GM12878 (cell line): Measurements from ENCODE around the gene LEMD3. TPM values are rescaled to one million over a fixed set of nuclear protein-coding genes. Genes with fewer than 3 reads are reported as not detected.
"Not testable (repeated sequence)": the region's sequence is repeated elsewhere in the genome, so short reads cannot be mapped to it uniquely, and the experiment has no call there.

Experiments
- ATAC-seq: fragments of 200-7000 bp; cut with Tn5 transposase; 3 replicates; pipeline ENCODE4 v1.9.1; 2020; ENCODE audit warnings: mild to moderate bottlenecking, moderate library complexity
- BruUV-seq: library from RNA; stranded (reverse); fragments of 400-500 nt; replicated peaks from 2 replicates; lab custom pipeline; 2021; lab: Mats Ljungman, UMichigan
- CTCF ChIA-PET: fragments of 300-600 bp; sonication (Branson Sonifier 250); formaldehyde crosslinking; extraction: SDS; loops from one replicate; lab custom pipeline; 2021; ENCODE audit warnings: inconsistent platforms; lab: Yijun Ruan, JAX
- POLR2A ChIA-PET: fragments of 350-600 bp; formaldehyde crosslinking; extraction: SDS; loops from one replicate; lab custom pipeline; 2021; ENCODE audit warnings: inconsistent platforms; lab: Charles Lee
- RAD21 ChIA-PET: fragments of 300-600 bp; sonication (Branson Sonifier 250); formaldehyde crosslinking; loops from one replicate; lab custom pipeline; 2023; ENCODE audit warnings: antibody characterized with exemption; ENCODE audit not compliant: unreplicated experiment; lab: Charles Lee
- SMC1A ChIA-PET: fragments of 300-600 bp; sonication (Branson Sonifier 250); formaldehyde crosslinking; loops from one replicate; lab custom pipeline; 2023; ENCODE audit not compliant: unreplicated experiment, uncharacterized antibody; lab: Charles Lee
- DNase-seq: peaks from one replicate; pipeline ENCODE4 v3.0.0-alpha.2; 2011; ENCODE audit warnings: low read depth, low spot score
- FAIRE-seq: peaks from 3 replicates; lab custom pipeline; 2011; peaks lifted over from hg19 to GRCh38; lab: Jason Lieb, UNC
- H2AFZ ChIP-seq: 2 replicates; pipeline ENCODE4 v1.6.0; 2011; ENCODE audit warnings: low read depth, low read length, control low read depth; ENCODE audit not compliant: control insufficient read depth
- H3K27ac ChIP-seq: 2 replicates; pipeline ENCODE4 v1.5.1; 2011; ENCODE audit warnings: control low read depth; ENCODE audit not compliant: control insufficient read depth, insufficient read depth
- H3K27me3 ChIP-seq, 2 experiments: replicated peaks in 1 of 2; 2 replicates each; pipeline versions ENCODE4 v1.6.0 to v1.6.1; 2011; ENCODE audit warnings: low read length in 1 of 2; ENCODE audit not compliant: control insufficient read depth in 2 of 2, insufficient read depth in 2 of 2
- H3K36me3 ChIP-seq, 2 experiments: 2 replicates each; pipeline ENCODE4 v1.5.1; 2011; ENCODE audit warnings: low read length in 1 of 2; ENCODE audit not compliant: control insufficient read depth in 2 of 2, insufficient read depth in 2 of 2
- H3K4me1 ChIP-seq: 2 replicates; pipeline ENCODE4 v1.6.1; 2011; ENCODE audit warnings: mild to moderate bottlenecking, low read length, moderate library complexity, mixed read lengths; ENCODE audit not compliant: control insufficient read depth, insufficient read depth
- H3K4me2 ChIP-seq: 2 replicates; pipeline ENCODE4 v1.6.0; 2011; ENCODE audit warnings: control low read depth; ENCODE audit not compliant: control insufficient read depth, insufficient read depth
- H3K4me3 ChIP-seq: fragments of 200-600 bp; sonication (generic); 2 replicates; pipeline ENCODE4 v1.5.1; 2016
- H3K79me2 ChIP-seq: 2 replicates; pipeline ENCODE4 v1.6.0; 2011; ENCODE audit warnings: low read length; ENCODE audit not compliant: control insufficient read depth, insufficient read depth
- H3K9ac ChIP-seq: 2 replicates; pipeline ENCODE4 v1.8.0; 2011; ENCODE audit warnings: low read length, control low read depth, mixed read lengths; ENCODE audit not compliant: control insufficient read depth, insufficient read depth
- H3K9me3 ChIP-seq: replicated peaks from 3 replicates; pipeline ENCODE4 v1.5.1; 2011; ENCODE audit warnings: mild to moderate bottlenecking, low read length; ENCODE audit not compliant: control insufficient read depth, insufficient read depth
- H4K20me1 ChIP-seq: 2 replicates; pipeline ENCODE4 v1.6.0; 2011; ENCODE audit not compliant: control insufficient read depth, insufficient read depth
- ETV6 ChIP-seq, 2 experiments: fragments of 450-650 bp in 1 of 2; IDR thresholded peaks in 1 of 2; conservative IDR thresholded peaks in 1 of 2; 2 replicates each; pipeline ENCODE4 v1.6.1; 2014; ENCODE audit warnings: antibody characterized with exemption in 1 of 2, borderline replicate concordance in 1 of 2, low read depth in 1 of 2, mild to moderate bottlenecking in 1 of 2, moderate library complexity in 1 of 2
- HDGF ChIP-seq: fragments of 450-650 bp; IDR thresholded peaks from 2 replicates; pipeline ENCODE4 v1.6.1; 2016; ENCODE audit warnings: antibody characterized with exemption
- SREBF2 ChIP-seq: IDR thresholded peaks from 2 replicates; pipeline ENCODE4 v1.6.1; 2012; ENCODE audit warnings: mild to moderate bottlenecking, low read length
- ZNF384 ChIP-seq: IDR thresholded peaks from 2 replicates; pipeline ENCODE4 v1.6.1; 2012; ENCODE audit warnings: low read depth, mild to moderate bottlenecking, low read length, improper control_type of control experiment, borderline replicate concordance
- WGBS: methylation state at CpG from one replicate; pipeline ENCODE4 v1.1.6; 2016; ENCODE audit warnings: low lambda C conversion rate; ENCODE audit not compliant: insufficient replicate concordance, insufficient coverage; ENCODE audit errors: missing lambda C conversion rate; 5-methylcytosine and 5-hydroxymethylcytosine counted together
- in situ Hi-C: fragments of 300-500 bp; cut with MboI; formaldehyde crosslinking; loops from 9 replicates; pipeline ENCODE4 v1.14.3; 2018; ENCODE audit warnings: mixed read lengths
- intact Hi-C: fragments of 100-400 bp; cut with micrococcal nuclease; formaldehyde crosslinking; loops from one replicate; pipeline ENCODE4 v1.14.2; 2022; ENCODE audit not compliant: unreplicated experiment
- polyA plus RNA-seq, 11 experiments: library from polyadenylated mRNA; depleted of rRNA in 4 of 11; unstranded in 6 of 11; stranded (reverse) in 5 of 11; fragments of >200 nt; fragmentation: Nextera tagmentation in 4 of 11; fragmentation: Illumina TruSeq in 1 of 11; extraction: Ambion mirVana in 4 of 11; extraction: Trizol in 1 of 11; gene quantifications; 1 replicate in 1 of 11; 2 replicates in 10 of 11; pipeline versions ENCODE4 v1.2.1 to v1.2.3, GENCODE V29; 2011 to 2016; ENCODE audit warnings: inconsistent platforms in 2 of 11, missing spikeins in 2 of 11, low read depth in 1 of 11
- total RNA-seq, 4 experiments: library from RNA; depleted of rRNA in 3 of 4; stranded (reverse); fragments of >200 nt in 3 of 4; fragmentation: Illumina TruSeq in 1 of 4; extraction: Trizol in 1 of 4; gene quantifications; 2 replicates each; pipeline versions ENCODE4 v1.2.1 to v1.2.3, GENCODE V29; 2013 to 2021
- TF ChIP-seq, protein P1 (sequence below): IDR thresholded peaks from 2 replicates; pipeline ENCODE4 v1.6.1; 2011; ENCODE audit warnings: low read depth, mild to moderate bottlenecking, low read length, moderate library complexity, borderline replicate concordance; ENCODE audit errors: extremely low read depth

Gene LEMD3
- total and polyA plus RNA-seq, 10 of the 15 experiments (the other 5 are each of a cell fraction or from before 2014, with no cell fraction given): 7.5 to 26.0 (median 16.5) TPM

DNA sequence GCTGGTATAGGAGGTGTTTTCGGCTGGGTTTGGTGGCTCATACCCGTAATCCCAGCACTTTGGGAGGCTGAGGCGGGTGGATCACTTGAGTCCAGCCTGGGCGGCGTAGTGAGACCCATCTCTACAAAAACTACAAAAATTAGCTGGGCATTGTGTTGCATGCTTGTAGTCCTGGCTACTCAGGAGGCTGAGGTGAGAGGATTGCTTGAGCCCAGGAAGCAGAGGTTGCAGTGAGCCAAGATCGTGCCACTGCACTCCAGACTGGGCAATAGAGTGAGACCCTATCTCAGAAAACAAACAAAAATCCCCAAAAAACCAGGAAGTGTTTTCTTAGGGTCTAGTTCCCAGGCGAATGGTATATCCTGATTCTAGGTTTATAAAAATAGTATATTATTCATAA lies 116.1 kb downstream of the LEMD3 start:
- H3K4me2 ChIP-seq, DNase-seq, H3K27me3 ChIP-seq, RAD21 ChIA-PET, H3K36me3 ChIP-seq, H3K27ac ChIP-seq, BruUV-seq, in situ Hi-C loops, POLR2A ChIA-PET, H4K20me1 ChIP-seq, H3K9ac ChIP-seq, H3K4me3 ChIP-seq, H3K9me3 ChIP-seq, H2AFZ ChIP-seq, FAIRE-seq, intact Hi-C loops, H3K79me2 ChIP-seq, SMC1A ChIA-PET, ATAC-seq, H3K4me1 ChIP-seq, CTCF ChIA-PET: not testable (repeated sequence)
- WGBS: 17% methylated on average over 7 of the region's 7 CpGs

- ATAC-seq: no peak
- H3K27me3 ChIP-seq: no peaks in the 10 kb centered on the region; a peak in 1 of 4 replicates
- intact Hi-C loops (no loop called here), in situ Hi-C loops (no loop called here)
- CTCF ChIA-PET: no interaction called here
- no peak overlapping the region for H3K27ac ChIP-seq
- SMC1A ChIA-PET: interaction anchor here (1.3 kb wide), 1 partner anchor 186 kb away, joined by 4 read pairs; no protein-coding TSS in a partner anchor
- H3K9ac ChIP-seq: no peak overlapping the region
- no peak overlapping the region for H3K4me3 ChIP-seq
- no peaks in the 10 kb centered on the region for H3K4me1 ChIP-seq
- RAD21 ChIA-PET: interaction anchor here (0.7 kb wide), 1 partner anchor 497 kb away, joined by 4 read pairs; no protein-coding TSS in a partner anchor
- H3K9me3 ChIP-seq: no peaks in the 10 kb centered on the region
- H3K36me3 ChIP-seq: no peaks in the 10 kb centered on the region
- POLR2A ChIA-PET: no interaction called here
- no peaks in the 10 kb centered on the region for H4K20me1 ChIP-seq
- BruUV-seq: no TSS peak
- WGBS: 2% methylated on average over 2 of the region's 2 CpGs
- H2AFZ ChIP-seq: no peak overlapping the region
- FAIRE-seq: no peak
- H3K79me2 ChIP-seq: no peaks in the 10 kb centered on the region
- H3K4me2 ChIP-seq: no peak overlapping the region
- no peak for DNase-seq
- TF ChIP-seq ETV6 (conservative IDR thresholded peaks at IDR 0.05 in 1 of 2, IDR thresholded peaks at IDR 0.05 in 1 of 2; ENCODE audit: borderline replicate concordance in 1 of 2, low read depth in 1 of 2): no peak
- TF ChIP-seq, protein P1, sequence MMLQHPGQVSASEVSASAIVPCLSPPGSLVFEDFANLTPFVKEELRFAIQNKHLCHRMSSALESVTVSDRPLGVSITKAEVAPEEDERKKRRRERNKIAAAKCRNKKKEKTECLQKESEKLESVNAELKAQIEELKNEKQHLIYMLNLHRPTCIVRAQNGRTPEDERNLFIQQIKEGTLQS: no peak
- no peak for TF ChIP-seq ZNF384
- TF ChIP-seq HDGF: no peak
- TF ChIP-seq SREBF2: no peak
Observed at GRCh38 chr12:65287426-65287825, 118.0 kb downstream of the LEMD3 start.
